Astrocyte of the cerebellum (primary cell): Measurements from ENCODE around the gene PACS2.

Source experiments
- DNase-seq: peaks from one replicate; pipeline ENCODE4 v3.0.0-alpha.2; 2011; ENCODE audit warnings: low read depth
- H3K4me3 ChIP-seq: 2 replicates; pipeline ENCODE4 v1.5.1; 2011; ENCODE audit warnings: mild to moderate bottlenecking, low read depth, low read length, moderate library complexity
- CTCF ChIP-seq: IDR thresholded peaks from 2 replicates; pipeline ENCODE4 v1.5.1; 2012; ENCODE audit warnings: low read length, low read depth, moderate library complexity, mild to moderate bottlenecking; ENCODE audit errors: missing control alignments
- in situ Hi-C: cut with HindIII; loops from 2 replicates; pipeline ENCODE4 v1.10.0; 2017; ENCODE audit warnings: low sequenced_read_pairs

PACS2 gene

GRCh38 chr14:105314287-105315200 lies at the start of gene PACS2:
TSS of gene PACS2 (plus strand) at chr14:105314748. CDS start at chr14:105314919, 171 bp downstream.
- TF ChIP-seq CTCF: no peak
- DNase-seq: peak; percentile 57
- H3K4me3 ChIP-seq: peak within 1 kb of the TSS; percentile 64
- in situ Hi-C loops: no loop called here

GRCh38 chr14:105267820-105268548 lies 46.6 kb upstream of the PACS2 start:
- H3K4me3 ChIP-seq: no peak overlapping the region
- in situ Hi-C loops: no loop called here
- no peak for DNase-seq
- TF ChIP-seq CTCF: no peak

GRCh38 chr14:105268736-105269354 lies 45.7 kb upstream of the PACS2 start:
- in situ Hi-C loops: no loop called here
- H3K4me3 ChIP-seq: no peak overlapping the region
- TF ChIP-seq CTCF: no peak
- DNase-seq: no peak

- H3K4me3 ChIP-seq: no peak overlapping the region
- no peak for DNase-seq
- in situ Hi-C loops: no loop called here
- no peak for TF ChIP-seq CTCF
These were observed 45.1 kb upstream of the PACS2 start for GRCh38 chr14:105269405-105269804.

- no peak for TF ChIP-seq CTCF
- H3K4me3 ChIP-seq: no peak overlapping the region
- in situ Hi-C loops: no loop called here
These were observed 43.2 kb upstream of the PACS2 start for GRCh38 chr14:105271224-105271890.

GRCh38 chr14:105272623-105273022 lies 41.9 kb upstream of the PACS2 start:
- no peak overlapping the region for H3K4me3 ChIP-seq
- in situ Hi-C loops: no loop called here
- TF ChIP-seq CTCF: no peak
- no peak for DNase-seq

More at GRCh38 chr14:105271224-105271890, 43.2 kb upstream of the PACS2 start:
- DNase-seq: no peak
